Mesothelial cell of epicardium (in vitro differentiated cells): ENCODE measurements around the gene PLCB4. TPM values are rescaled to one million over a fixed set of nuclear protein-coding genes. Genes with fewer than 3 reads are reported as not detected.

Source experiments
- DNase-seq, 2 experiments: peaks; one replicate each; pipeline ENCODE4 v3.0.0; 2021; ENCODE audit warnings: low spot score in 2 of 2; ENCODE audit not compliant: unreplicated experiment in 2 of 2
- H3K27ac Mint-ChIP-seq: 2 replicates; pipeline ENCODE4 v1.8.0; 2021; ENCODE audit warnings: mixed read lengths
- H3K27me3 Mint-ChIP-seq: 2 replicates; pipeline ENCODE4 v1.8.0; 2021; ENCODE audit warnings: low read depth, mixed read lengths
- H3K36me3 Mint-ChIP-seq: 2 replicates; pipeline ENCODE4 v1.8.0; 2021; ENCODE audit warnings: mixed read lengths
- H3K4me1 Mint-ChIP-seq: 2 replicates; pipeline ENCODE4 v1.8.0; 2021; ENCODE audit warnings: mixed read lengths
- H3K4me3 Mint-ChIP-seq: 2 replicates; pipeline ENCODE4 v1.8.0; 2021; ENCODE audit warnings: mild to moderate bottlenecking, moderate library complexity, mixed read lengths
- H3K9me3 Mint-ChIP-seq: 2 replicates; pipeline ENCODE4 v1.8.0; 2021; ENCODE audit warnings: mixed read lengths
- CTCF ChIP-seq: fragments of 200-600 bp; sonication (generic); IDR thresholded peaks from one replicate; pipeline ENCODE4 v1.5.0; 2021; ENCODE audit warnings: antibody characterized with exemption; ENCODE audit not compliant: unreplicated experiment
- total RNA-seq: library from RNA; stranded (reverse); gene quantifications from 3 replicates; pipeline ENCODE4 v1.2.1, GENCODE V29; 2021

Gene PLCB4
- total RNA-seq, 1 donor from 2014 or later = 14.0 TPM

- Mint-ChIP-seq H3K4me3 (no peak overlapping the region), H3K4me1 (no peaks in the 10 kb centered on the region), H3K36me3 (no peaks in the 10 kb centered on the region), H3K27me3 (peaks cover 11% of the 10 kb centered on the region), H3K9me3 (peaks cover 7% of the 10 kb centered on the region), H3K27ac (no peak overlapping the region)
- TF ChIP-seq CTCF = no peak
- DNase-seq = no peak
These were observed 430.4 kb downstream of the PLCB4 start for GRCh38 chr20:9499126-9499899.

DNA sequence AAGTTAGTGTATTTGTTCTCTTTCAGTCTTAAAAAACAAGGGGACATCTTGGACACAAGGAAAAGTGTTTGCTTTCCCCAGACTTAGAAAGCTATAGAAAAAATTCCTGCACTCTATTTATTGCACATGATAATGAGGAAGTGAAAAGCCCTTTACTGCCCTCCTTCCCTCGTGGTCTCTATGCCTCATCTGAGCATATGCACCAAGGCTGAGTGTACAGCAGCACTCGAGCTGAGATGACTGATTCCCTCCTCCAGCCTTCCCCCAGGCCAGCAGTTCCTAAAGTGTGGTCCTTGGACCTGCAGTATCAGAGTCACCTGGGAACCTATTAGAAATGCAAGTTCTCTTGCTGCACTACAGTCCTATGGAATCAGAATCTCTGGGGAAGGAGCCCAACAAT is 431.2 kb downstream of the PLCB4 start:
- no peak for DNase-seq
- H3K9me3 Mint-ChIP-seq = peaks cover 7% of the 10 kb centered on the region
- no peak for TF ChIP-seq CTCF

GRCh38 chr20:9501473-9501872 is 432.6 kb downstream of the PLCB4 start:
- no peak for DNase-seq
- no peak overlapping the region for H3K27ac Mint-ChIP-seq
- no peaks in the 10 kb centered on the region for H3K9me3 Mint-ChIP-seq
- peaks cover 23% of the 10 kb centered on the region for H3K27me3 Mint-ChIP-seq
- no peak for TF ChIP-seq CTCF
- H3K4me3 Mint-ChIP-seq = no peak overlapping the region
- no peaks in the 10 kb centered on the region for H3K36me3 Mint-ChIP-seq
- H3K4me1 Mint-ChIP-seq = no peaks in the 10 kb centered on the region

More for the DNA sequence above, 431.2 kb downstream of the PLCB4 start:
- no peaks in the 10 kb centered on the region for H3K36me3 Mint-ChIP-seq
- H3K4me3 Mint-ChIP-seq = no peak overlapping the region
- H3K4me1 Mint-ChIP-seq = no peaks in the 10 kb centered on the region
- H3K27ac Mint-ChIP-seq = no peak overlapping the region
- H3K27me3 Mint-ChIP-seq = peaks cover 18% of the 10 kb centered on the region

- H3K27me3 Mint-ChIP-seq = peaks cover 42% of the 10 kb centered on the region
- no peak overlapping the region for H3K27ac Mint-ChIP-seq
- no peak overlapping the region for H3K4me3 Mint-ChIP-seq
- no peak for TF ChIP-seq CTCF
- peaks cover 3% of the 10 kb centered on the region for H3K4me1 Mint-ChIP-seq
- no peaks in the 10 kb centered on the region for H3K9me3 Mint-ChIP-seq
- DNase-seq = no peak
- H3K36me3 Mint-ChIP-seq = no peaks in the 10 kb centered on the region
These were observed 434.8 kb downstream of the PLCB4 start for GRCh38 chr20:9503526-9504245.

DNA sequence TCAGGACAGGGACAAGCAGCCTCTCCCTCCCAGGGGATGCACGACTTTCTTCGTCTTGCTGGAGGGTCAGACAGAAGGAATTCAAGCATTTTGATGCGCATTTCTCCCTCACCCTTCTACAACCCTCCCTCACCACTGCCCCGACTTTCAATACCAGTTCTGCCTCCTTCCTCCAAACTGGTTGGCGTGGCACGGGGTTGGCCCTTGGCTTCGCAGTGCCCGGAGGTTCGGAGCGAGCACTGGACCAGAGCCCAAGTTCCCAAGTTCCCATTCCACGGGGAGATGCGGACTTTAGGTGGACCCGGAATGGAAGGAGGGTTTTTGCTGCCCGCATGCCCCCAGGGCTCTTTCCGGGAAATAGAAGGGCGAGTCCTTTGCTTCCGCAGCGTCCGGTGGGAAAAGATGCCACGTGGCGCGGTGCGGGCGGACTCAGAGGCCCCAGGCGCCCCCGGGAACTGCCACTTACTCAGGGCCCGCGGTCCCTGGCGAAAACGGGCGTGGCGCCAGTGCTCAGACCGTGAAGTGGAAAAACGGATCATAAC is 437.5 kb downstream of the PLCB4 start:
- no peak overlapping the region for H3K27ac Mint-ChIP-seq
- H3K36me3 Mint-ChIP-seq = no peaks in the 10 kb centered on the region
- H3K4me3 Mint-ChIP-seq = no peak overlapping the region
- H3K4me1 Mint-ChIP-seq = peaks cover 3% of the 10 kb centered on the region
- TF ChIP-seq CTCF = no peak
- no peaks in the 10 kb centered on the region for H3K9me3 Mint-ChIP-seq
- peaks cover 68% of the 10 kb centered on the region for H3K27me3 Mint-ChIP-seq
- DNase-seq = no peak
